HUES48 (cell line): ENCODE results near the gene CGB7.
"Not testable (repeated sequence)": the region's sequence is repeated elsewhere in the genome, so short reads cannot be mapped to it uniquely, and the experiment has no call there.

ENCODE experiments used
- H3K27ac ChIP-seq: one replicate; pipeline ENCODE4 v1.7.0; 2013; ENCODE audit warnings: low read depth, low read length, inconsistent platforms
- H3K27me3 ChIP-seq: 2 replicates; pipeline ENCODE4 v1.6.1; 2013; ENCODE audit warnings: mild to moderate bottlenecking, low read length; ENCODE audit not compliant: control insufficient read depth, insufficient read depth
- H3K36me3 ChIP-seq: 2 replicates; pipeline ENCODE4 v1.6.1; 2013; ENCODE audit warnings: low read length; ENCODE audit not compliant: control insufficient read depth, insufficient read depth
- H3K4me1 ChIP-seq: 2 replicates; pipeline ENCODE4 v1.6.1; 2013; ENCODE audit warnings: mild to moderate bottlenecking, low read length; ENCODE audit not compliant: control insufficient read depth, insufficient read depth
- H3K4me3 ChIP-seq: 2 replicates; pipeline ENCODE4 v1.5.1; 2013; ENCODE audit warnings: mild to moderate bottlenecking, low read depth, low read length
- H3K9ac ChIP-seq: 2 replicates; pipeline ENCODE4 v1.6.1; 2013; ENCODE audit warnings: mild to moderate bottlenecking, low read depth, low read length, moderate library complexity
- H3K9me3 ChIP-seq: 2 replicates; pipeline ENCODE4 v1.6.1; 2013; ENCODE audit warnings: low read length; ENCODE audit not compliant: control insufficient read depth, insufficient read depth

CGB7 gene

DNA sequence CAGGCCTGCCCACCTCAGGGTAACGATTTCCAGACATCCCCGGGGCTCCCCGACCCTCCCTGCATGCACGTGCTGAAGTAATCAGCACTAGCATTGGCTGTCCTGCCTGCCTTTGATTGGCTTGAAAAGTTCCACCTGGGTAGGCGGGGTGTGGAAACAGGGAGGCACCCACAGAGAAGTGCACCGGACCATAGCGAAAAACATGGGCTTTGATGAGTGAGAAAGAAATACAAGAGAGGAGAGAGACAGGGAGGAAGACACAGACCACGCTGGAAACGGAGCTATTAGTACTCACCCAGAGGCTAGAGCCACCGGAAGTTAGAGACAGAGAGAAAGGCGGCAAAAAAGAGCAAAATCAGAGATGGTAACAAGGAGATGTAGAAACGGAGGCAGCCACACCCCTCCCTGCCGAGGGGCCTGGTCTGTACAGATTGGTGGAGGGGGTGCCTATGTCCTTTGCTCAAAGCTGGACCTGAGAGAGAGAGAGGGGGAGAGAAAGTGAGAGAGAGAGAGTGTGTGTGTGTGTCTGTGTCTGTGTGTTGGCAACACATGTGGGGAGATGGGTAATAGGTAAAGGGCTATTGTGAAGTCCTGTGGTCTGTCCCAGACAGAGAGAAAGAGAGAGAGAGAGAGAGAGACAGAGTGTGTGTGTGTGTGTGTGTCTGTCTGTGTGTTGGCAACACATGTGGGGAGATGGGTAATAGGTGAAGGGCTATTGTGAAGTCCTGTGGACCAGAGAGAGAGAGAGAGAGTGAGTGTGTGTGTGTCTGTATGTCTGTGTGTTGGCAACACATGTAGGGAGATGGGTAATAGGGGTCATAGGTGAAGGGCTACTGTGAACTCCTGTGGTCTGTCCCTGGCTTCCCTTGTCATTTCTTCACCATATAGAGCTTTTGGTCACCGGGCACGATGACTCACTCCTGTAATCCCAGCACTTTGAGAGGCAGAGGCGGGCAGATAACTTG lies 36.3 kb downstream of the CGB7 start:
- H3K9me3 ChIP-seq: no peaks in the 10 kb centered on the region
- no peak overlapping the region for H3K9ac ChIP-seq
- H3K27ac ChIP-seq: no peak overlapping the region
- no peak overlapping the region for H3K4me3 ChIP-seq
- peaks cover 26% of the 10 kb centered on the region for H3K27me3 ChIP-seq
- H3K36me3 ChIP-seq: peaks cover under 1% of the 10 kb centered on the region; the same call in 1 of the 2 replicates
- peaks cover 16% of the 10 kb centered on the region for H3K4me1 ChIP-seq

DNA sequence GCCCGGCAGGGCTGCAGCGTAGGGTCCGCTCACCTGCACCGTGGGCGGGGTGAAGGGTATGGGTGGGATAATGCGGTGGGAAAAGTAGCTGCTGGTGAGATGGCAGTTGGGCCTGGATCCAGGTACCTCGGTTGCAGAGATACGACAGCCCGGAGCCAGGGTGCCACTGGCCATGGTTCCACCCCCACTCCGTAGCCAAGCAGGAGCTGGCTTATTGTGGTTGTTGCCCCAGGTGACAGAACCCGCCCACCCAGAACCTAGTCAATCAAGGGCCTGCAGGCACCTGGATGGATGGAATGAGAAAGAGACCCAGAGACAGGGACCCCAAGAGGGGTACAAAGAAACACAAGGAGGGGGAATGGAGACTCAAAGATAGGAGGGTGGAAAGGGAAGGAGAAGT lies 37.2 kb downstream of the CGB7 start:
- Histone ChIP-seq H3K36me3 (peaks cover 9% of the 10 kb centered on the region), H3K4me1 (peaks cover 16% of the 10 kb centered on the region), H3K27me3 (peaks cover 26% of the 10 kb centered on the region), H3K4me3 (no peak overlapping the region), H3K9me3 (no peaks in the 10 kb centered on the region), H3K9ac (no peak overlapping the region), H3K27ac (no peak overlapping the region)

DNA sequence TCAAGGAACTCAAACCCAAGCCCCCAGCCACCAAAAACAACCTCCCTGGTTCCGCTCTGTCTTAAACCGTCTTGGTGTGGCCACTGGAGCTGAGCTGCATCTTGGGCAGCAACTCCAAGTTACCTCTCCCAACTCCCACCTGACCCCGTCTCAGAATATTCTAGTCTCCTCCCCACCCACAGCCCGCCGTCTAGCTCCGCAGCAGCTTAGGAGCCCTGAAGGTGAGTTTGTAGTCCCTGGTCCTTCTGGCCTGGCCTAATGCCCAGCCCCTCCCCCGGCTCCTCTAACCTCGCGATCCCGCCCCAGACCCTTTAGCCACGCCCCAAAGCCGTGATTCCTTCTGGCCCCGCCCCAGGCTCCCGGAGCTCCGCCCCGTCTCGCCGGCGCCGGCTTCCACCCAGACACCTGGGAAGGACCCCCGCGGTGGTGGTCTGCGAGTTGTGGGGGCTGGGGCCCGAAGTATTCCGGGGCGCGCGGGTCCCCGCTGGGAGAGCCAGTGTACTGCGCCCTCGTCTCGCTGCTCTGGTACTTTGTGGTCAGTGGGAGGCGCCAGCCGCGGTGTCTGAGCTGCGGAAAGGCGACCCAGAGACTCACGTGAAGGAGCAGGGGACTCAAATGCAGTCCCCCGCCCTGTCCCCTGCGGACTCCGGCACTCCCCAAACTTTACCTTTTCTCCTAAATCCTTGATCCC lies 38.2 kb downstream of the CGB7 start:
- Histone ChIP-seq H3K27ac (no peak overlapping the region), H3K4me3 (peak overlapping the region; percentile 26; the same call in 1 of the 2 replicates), H3K9me3 (no peaks in the 10 kb centered on the region), H3K27me3 (peaks cover 26% of the 10 kb centered on the region), H3K9ac (no peak overlapping the region), H3K36me3 (peaks cover 19% of the 10 kb centered on the region), H3K4me1 (peaks cover 16% of the 10 kb centered on the region)

DNA sequence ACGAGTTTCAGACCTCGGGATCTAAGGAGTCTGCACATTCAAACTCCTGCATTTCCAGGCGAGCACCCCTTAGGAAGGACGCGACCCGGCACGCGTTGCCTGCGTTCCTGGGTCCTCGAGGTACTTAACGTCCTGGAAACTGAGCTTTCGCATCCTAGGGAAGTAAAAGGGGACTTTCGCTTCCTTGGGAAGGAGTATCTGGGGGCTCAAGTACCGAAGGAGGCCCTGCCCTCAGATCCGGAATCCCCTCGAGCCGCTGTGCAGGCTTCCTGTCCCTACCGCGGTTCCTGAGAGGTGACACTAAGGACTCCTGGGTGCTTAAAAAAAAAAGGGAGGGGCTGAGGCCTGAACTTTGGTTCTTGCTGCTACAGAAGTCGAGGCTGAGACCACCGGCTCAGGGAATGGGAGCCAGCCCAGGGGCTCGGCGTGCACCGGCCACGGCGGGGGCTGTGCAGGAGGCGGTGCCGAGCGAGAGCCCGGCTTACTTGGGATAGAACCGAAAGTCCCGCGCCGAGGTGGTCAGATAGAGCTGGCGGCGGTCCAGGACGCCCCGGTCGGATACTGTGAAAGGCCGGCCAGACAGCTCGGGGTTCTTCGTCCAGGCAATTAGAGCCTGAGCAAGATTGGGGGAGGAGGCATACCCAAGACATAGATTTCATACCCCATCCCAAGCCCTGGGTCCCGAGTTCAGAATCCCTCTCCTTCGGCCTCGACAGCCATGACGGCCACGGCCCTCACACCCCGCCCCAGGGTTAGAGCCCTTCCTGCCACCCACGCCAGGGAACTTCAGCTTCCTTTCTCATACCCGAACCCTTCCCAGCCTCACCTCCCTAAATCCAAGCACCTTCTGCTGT lies 38.9 kb downstream of the CGB7 start:
- peaks cover 26% of the 10 kb centered on the region for H3K27me3 ChIP-seq
- H3K27ac ChIP-seq, H3K9me3 ChIP-seq: not testable (repeated sequence)
- 0 out of 2 replicates have a peak overlapping the region, but pooled peaks have one; percentile 17 for H3K9ac ChIP-seq
- H3K4me3 ChIP-seq: peak overlapping the region; percentile 58
- peaks cover 16% of the 10 kb centered on the region for H3K4me1 ChIP-seq
- H3K36me3 ChIP-seq: peaks cover 25% of the 10 kb centered on the region

DNA sequence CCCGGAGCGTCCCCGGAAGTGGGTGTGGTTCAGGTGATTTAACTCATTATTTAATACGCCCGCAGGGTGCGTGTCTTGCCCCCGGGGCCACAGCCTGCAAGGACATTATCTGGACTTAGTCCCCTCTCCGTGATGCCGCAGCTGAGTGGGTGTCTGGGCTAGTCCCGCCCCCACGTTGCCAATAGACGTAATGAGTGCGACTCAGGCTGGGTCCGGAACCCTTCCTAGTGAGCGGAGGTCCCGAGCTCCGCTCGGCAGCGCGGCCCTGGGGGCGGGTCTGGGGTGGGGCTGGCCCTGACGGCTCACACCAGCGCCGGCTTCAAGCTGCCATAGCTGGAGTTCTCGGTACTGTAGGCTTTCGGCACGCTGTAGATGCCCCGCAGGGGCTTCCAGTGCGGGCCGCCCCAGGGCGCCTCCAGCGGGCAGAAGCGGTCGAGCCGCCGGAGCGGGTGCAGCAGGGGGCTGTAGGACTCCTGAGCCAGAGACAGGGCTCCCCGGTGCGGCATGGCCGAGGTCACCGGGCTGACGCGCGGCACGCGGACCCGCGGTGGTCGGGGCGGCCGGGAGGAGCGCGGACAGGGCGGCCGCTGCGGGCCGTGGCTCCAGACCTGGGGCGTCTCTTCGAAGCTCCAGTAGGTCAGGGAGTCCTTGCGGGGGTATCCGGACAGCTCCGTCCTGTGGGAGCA lies 39.7 kb downstream of the CGB7 start:
- peaks cover 16% of the 10 kb centered on the region for H3K4me1 ChIP-seq
- peak overlapping the region; percentile 58 for H3K4me3 ChIP-seq
- H3K27ac ChIP-seq: no peak overlapping the region
- 0 out of 2 replicates have a peak overlapping the region, but pooled peaks have one; percentile 17 for H3K9ac ChIP-seq
- peaks cover 28% of the 10 kb centered on the region for H3K36me3 ChIP-seq
- peaks cover 26% of the 10 kb centered on the region for H3K27me3 ChIP-seq
- H3K9me3 ChIP-seq: no peaks in the 10 kb centered on the region

DNA sequence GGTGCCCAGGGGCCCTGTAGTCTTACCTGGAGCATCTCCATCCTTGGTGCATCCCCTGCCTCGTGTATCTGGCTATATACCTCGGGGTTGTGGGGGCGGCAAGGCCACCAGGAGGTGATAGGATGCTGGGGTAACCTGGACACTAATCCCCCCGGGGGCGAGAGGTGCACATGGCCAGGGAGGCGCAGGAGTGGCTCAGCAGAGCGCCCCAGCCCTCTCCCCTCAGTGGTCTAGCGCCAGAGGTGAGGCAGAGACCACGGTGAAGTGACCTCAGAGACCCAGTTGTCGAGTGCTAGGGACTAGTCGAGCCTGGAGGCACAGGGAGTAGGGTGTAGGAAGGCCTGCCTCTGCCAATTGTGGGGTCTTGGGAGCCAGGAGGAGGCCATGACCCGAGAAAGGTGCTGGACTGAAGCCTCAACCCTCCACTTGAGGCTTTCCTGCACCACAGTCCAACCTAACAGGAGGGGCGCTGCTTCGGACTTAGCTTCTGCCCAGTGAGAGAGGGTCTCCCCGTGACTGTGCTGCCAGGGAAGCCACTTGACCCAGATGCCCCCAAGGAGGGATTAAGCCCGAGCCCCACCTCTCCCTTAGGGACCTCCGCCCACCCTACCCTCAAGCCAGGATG lies 40.4 kb downstream of the CGB7 start, which contains the start of gene LHB:
LHB (minus strand) TSS at position 51 of the 625 bp plus-strand sequence; CDS start at position 41, 10 bp downstream.
- Histone ChIP-seq H3K9me3 (no peaks in the 10 kb centered on the region), H3K27ac (no peak within 1 kb of the TSS), H3K27me3 (peaks cover 26% of the 10 kb centered on the region), H3K4me3 (peak within 1 kb of the TSS; percentile 58), H3K9ac (0 out of 2 replicates have a peak within 1 kb of the TSS, but pooled peaks have one; percentile 17), H3K4me1 (peaks cover 16% of the 10 kb centered on the region), H3K36me3 (peaks cover 33% of the 10 kb centered on the region)

DNA sequence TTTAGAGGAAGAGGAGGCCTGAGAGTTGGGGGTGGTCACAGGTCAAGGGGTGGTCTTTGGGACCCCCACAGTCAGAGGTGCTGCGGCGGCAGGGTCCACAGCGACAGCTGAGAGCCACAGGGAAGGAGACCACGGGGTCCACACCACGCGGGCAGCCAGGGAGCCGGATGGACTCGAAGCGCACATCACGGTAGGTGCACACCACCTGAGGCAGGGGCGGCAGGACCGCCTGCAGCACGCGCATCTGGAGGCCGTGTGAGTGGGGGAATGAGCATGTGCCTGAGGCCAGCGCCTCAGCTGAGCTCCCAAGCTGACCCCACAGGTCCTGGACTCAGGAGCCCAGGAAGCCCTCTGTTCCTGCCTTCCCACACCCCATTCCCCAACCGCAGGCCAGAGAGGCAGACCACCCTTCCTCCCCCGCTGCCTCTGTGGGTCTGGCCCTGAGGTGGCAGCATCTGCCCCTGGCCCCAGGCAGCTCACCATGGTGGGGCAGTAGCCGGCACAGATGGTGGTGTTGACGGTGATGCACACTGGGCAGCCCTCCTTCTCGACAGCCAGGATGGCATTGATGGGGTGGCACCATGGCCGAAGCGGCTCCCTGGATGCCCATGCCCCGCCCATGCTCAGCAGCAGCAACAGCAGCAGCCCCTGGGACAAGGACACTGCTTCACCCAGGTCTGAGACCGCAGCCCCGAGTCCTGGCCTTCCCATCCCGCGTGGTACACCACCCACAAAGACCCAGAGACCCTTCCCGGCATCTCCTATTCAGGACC lies 41.3 kb downstream of the CGB7 start:
- H3K36me3 ChIP-seq: peaks cover 41% of the 10 kb centered on the region
- no peak overlapping the region for H3K9ac ChIP-seq
- H3K9me3 ChIP-seq: no peaks in the 10 kb centered on the region
- H3K4me3 ChIP-seq: no peak overlapping the region
- H3K4me1 ChIP-seq: peaks cover 16% of the 10 kb centered on the region
- H3K27me3 ChIP-seq: peaks cover 22% of the 10 kb centered on the region
- no peak overlapping the region for H3K27ac ChIP-seq

DNA sequence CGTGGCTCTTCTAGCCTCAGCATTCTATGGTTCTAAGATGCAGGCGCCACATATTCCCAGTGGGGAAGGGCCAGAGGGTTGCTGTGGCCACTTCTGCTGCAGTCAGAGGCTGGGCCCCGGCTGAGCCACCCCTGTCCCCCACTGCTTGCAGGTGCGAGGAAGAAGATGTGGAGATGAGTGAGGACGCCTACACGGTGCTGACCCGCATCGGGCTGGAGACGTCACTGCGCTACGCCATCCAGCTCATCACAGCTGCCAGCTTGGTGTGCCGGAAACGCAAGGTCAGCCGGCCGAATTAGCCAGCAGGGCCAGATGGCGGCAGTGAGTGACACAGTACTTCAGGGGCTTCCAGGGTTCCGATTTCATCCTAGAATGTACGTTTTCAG lies 42.7 kb downstream of the CGB7 start:
- Histone ChIP-seq H3K36me3 (peaks cover 54% of the 10 kb centered on the region), H3K9ac (no peak overlapping the region), H3K4me1 (peaks cover 10% of the 10 kb centered on the region; the same call in 1 of the 2 replicates), H3K4me3 (no peak overlapping the region), H3K9me3 (no peaks in the 10 kb centered on the region), H3K27ac (no peak overlapping the region), H3K27me3 (peaks cover 14% of the 10 kb centered on the region)

DNA sequence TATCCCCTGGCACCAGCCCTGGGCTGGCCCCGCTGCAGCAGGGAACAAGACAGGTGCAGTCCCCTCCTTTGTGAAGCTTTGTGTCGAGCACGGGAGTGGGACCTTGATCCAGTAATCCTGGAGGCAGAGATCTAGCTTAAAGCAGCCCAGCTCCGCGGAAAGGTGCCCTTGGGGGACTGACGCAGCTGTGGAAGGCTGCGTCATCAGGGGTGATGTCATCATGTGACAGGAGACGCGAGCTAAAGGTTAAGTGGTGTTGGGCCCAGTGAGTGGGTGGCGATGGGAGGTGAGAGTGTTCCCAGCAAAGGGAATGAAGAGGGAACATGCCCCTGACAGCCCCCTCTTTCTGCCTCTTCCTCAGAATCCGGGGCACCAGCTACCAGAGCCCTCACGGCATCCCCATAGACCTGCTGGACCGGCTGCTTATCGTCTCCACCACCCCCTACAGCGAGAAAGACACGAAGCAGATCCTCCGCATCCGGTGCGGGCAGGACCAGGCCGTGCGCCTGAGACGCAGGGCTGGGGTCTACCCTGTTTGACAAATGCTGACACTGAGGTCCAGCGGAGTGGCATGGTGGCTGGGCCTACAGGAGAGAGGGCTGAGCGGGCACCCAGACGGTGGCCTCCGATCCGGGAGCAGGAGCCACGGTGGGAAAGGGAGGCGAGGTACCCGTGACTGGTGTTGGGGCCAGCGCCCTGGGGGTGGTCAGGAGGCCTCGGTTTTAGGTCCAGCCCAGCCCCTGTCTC lies 43.3 kb downstream of the CGB7 start:
- no peak overlapping the region for H3K27ac ChIP-seq
- H3K9ac ChIP-seq: no peak overlapping the region
- H3K4me3 ChIP-seq: no peak overlapping the region
- H3K27me3 ChIP-seq: peaks cover 14% of the 10 kb centered on the region
- H3K9me3 ChIP-seq: no peaks in the 10 kb centered on the region
- peaks cover 60% of the 10 kb centered on the region for H3K36me3 ChIP-seq
- peaks cover 10% of the 10 kb centered on the region; the same call in 1 of the 2 replicates for H3K4me1 ChIP-seq
